SU-DHL-6 (cell line): Measurements from ENCODE around the gene COL1A1.

Experiments used
- H2AFZ ChIP-seq: fragments of 200-600 bp; sonication (generic); 2 replicates; pipeline ENCODE4 v1.6.1; 2014; ENCODE audit warnings: low read depth, mild to moderate bottlenecking, moderate library complexity, mixed read lengths, antibody characterized with exemption, low read length; ENCODE audit not compliant: severe bottlenecking
- H3F3A ChIP-seq: fragments of 200-600 bp; shearing (Covaris generic); 2 replicates; pipeline ENCODE4 v1.6.0; 2016; ENCODE audit warnings: antibody characterized with exemption, mild to moderate bottlenecking; ENCODE audit not compliant: insufficient read depth
- H3K27ac ChIP-seq: fragments of 200-600 bp; sonication (generic); 2 replicates; pipeline ENCODE4 v1.5.1; 2016; ENCODE audit warnings: low read depth, mild to moderate bottlenecking, low read length, moderate library complexity, mixed read lengths
- H3K27me3 ChIP-seq: fragments of 200-600 bp; sonication (generic), shearing (Covaris generic); 2 replicates; pipeline ENCODE4 v1.6.0; 2014; ENCODE audit warnings: mild to moderate bottlenecking, low read length
- H3K36me3 ChIP-seq: fragments of 200-600 bp; sonication (generic); 2 replicates; pipeline ENCODE4 v1.6.1; 2014; ENCODE audit warnings: mild to moderate bottlenecking, low read length, mixed read lengths
- H3K4me2 ChIP-seq: fragments of 300-600, 200-600 bp; shearing (Covaris generic), sonication (generic); 2 replicates; pipeline ENCODE4 v1.6.0; 2014; ENCODE audit warnings: low read length, low read depth, mild to moderate bottlenecking; ENCODE audit not compliant: poor library complexity, severe bottlenecking
- H3K4me3 ChIP-seq: fragments of 200-600 bp; sonication (generic); 2 replicates; pipeline ENCODE4 v1.5.1; 2014; ENCODE audit warnings: antibody characterized with exemption, low read length, mild to moderate bottlenecking, mixed read lengths; ENCODE audit not compliant: insufficient read depth, poor library complexity, severe bottlenecking
- H3K79me2 ChIP-seq: fragments of 200-600 bp; sonication (generic); 2 replicates; pipeline ENCODE4 v1.6.1; 2014; ENCODE audit warnings: mild to moderate bottlenecking, low read length, moderate library complexity; ENCODE audit not compliant: insufficient read depth
- H3K9ac ChIP-seq: fragments of 200-600 bp; sonication (generic); 2 replicates; pipeline ENCODE4 v1.7.0; 2014; ENCODE audit warnings: mild to moderate bottlenecking, low read length
- H3K9me2 ChIP-seq: fragments of 200-600 bp; sonication (generic); replicated peaks from 2 replicates; pipeline ENCODE4 v1.6.1; 2014; ENCODE audit warnings: low read length; ENCODE audit not compliant: insufficient read depth
- H3K9me3 ChIP-seq: fragments of 200-600 bp; sonication (generic); 2 replicates; pipeline ENCODE4 v1.6.1; 2014; ENCODE audit warnings: low read length, mixed read lengths; ENCODE audit not compliant: insufficient read depth
- H4K20me1 ChIP-seq: fragments of 200-600 bp; sonication (generic); 2 replicates; pipeline ENCODE4 v1.6.1; 2014; ENCODE audit warnings: low read depth, mild to moderate bottlenecking, antibody characterized with exemption, low read length, moderate library complexity, mixed read lengths
- EZH2phosphoT487 ChIP-seq: fragments of 200-600 bp; sonication (generic), shearing (Covaris generic); conservative IDR thresholded peaks from 2 replicates; pipeline ENCODE4 v1.6.1; 2018; ENCODE audit warnings: mild to moderate bottlenecking, antibody characterized with exemption, low read length, moderate library complexity, mixed read lengths
- TF ChIP-seq, protein P1 (sequence below): fragments of 200-600 bp; sonication (generic); IDR thresholded peaks from one replicate; pipeline ENCODE4 v1.5.1; 2017; ENCODE audit warnings: antibody characterized with exemption, mild to moderate bottlenecking, low read length, moderate library complexity; ENCODE audit not compliant: insufficient read depth, poor library complexity, severe bottlenecking

The COL1A1 gene

DNA sequence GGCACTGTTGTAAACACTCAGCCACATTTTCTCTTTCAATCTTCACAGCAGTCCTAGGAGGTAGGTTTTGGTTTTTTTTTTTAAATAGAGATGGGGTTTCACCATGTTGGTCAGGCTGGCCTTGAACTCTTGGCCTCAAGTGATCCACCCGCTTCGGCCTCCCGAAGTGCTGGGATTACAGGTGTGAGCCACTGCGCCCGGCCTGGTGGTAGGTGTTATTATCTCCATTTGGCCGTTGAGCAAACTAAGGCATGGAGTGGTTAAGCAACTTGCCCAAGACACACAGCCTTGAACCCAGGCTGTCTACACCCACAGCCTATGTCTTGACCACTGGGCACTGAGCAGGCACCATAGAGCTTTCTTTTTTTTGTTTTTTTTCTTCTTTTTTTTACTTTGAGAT lies 27.0 kb downstream of the COL1A1 start:
- no peaks in the 10 kb centered on the region for H3K36me3 ChIP-seq
- H2AFZ ChIP-seq, result no peak overlapping the region
- TF ChIP-seq, protein P1, sequence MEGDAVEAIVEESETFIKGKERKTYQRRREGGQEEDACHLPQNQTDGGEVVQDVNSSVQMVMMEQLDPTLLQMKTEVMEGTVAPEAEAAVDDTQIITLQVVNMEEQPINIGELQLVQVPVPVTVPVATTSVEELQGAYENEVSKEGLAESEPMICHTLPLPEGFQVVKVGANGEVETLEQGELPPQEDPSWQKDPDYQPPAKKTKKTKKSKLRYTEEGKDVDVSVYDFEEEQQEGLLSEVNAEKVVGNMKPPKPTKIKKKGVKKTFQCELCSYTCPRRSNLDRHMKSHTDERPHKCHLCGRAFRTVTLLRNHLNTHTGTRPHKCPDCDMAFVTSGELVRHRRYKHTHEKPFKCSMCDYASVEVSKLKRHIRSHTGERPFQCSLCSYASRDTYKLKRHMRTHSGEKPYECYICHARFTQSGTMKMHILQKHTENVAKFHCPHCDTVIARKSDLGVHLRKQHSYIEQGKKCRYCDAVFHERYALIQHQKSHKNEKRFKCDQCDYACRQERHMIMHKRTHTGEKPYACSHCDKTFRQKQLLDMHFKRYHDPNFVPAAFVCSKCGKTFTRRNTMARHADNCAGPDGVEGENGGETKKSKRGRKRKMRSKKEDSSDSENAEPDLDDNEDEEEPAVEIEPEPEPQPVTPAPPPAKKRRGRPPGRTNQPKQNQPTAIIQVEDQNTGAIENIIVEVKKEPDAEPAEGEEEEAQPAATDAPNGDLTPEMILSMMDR, result no peak
- TF ChIP-seq EZH2phosphoT487, result no peak
- no peaks in the 10 kb centered on the region for H3K9me3 ChIP-seq
- H3K9ac ChIP-seq, result no peak overlapping the region
- no peak overlapping the region for H3K27ac ChIP-seq
- no peaks in the 10 kb centered on the region for H3K79me2 ChIP-seq
- H4K20me1 ChIP-seq, result no peaks in the 10 kb centered on the region
- no peaks in the 10 kb centered on the region for H3F3A ChIP-seq
- H3K27me3 ChIP-seq, result no peaks in the 10 kb centered on the region
- H3K9me2 ChIP-seq, result no peaks in the 10 kb centered on the region
- no peak overlapping the region for H3K4me3 ChIP-seq
- no peak overlapping the region for H3K4me2 ChIP-seq

DNA sequence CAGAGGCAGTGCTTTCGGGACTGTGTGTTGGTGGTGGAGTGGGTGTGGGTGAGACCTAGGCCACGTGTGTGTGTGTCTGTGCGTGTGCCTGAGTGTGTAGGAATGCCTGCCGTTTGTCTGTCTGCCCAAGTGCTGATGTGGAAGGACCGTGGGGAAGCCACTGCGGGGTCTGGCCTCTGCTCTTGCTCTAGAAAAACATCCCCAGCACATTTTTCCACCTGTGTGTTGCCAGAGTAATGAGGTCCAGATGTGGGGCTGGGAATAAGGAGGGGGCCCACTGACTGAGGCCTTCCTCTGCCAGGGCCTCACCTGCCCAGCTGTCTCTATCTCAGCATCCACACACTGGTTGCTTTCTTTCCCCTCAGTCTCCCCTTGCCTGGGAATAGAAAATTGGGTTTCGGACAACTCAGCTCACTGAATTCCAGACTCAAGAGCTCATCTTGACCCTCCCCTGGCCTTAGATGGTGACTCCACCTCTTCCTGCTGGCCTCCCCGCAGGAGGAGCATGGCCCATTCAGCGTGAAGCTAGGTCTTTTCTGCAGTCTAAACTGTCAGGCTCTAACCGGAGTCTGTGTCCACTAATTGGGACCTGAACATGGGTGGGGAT lies 28.0 kb downstream of the COL1A1 start:
- Histone ChIP-seq H3K27ac (no peak overlapping the region), H2AFZ (no peak overlapping the region), H3K9me2 (no peaks in the 10 kb centered on the region), H3K79me2 (no peaks in the 10 kb centered on the region), H3K4me2 (no peak overlapping the region), H3F3A (no peaks in the 10 kb centered on the region), H3K9ac (no peak overlapping the region), H3K9me3 (no peaks in the 10 kb centered on the region), H4K20me1 (no peaks in the 10 kb centered on the region), H3K36me3 (no peaks in the 10 kb centered on the region), H3K27me3 (no peaks in the 10 kb centered on the region), H3K4me3 (no peak overlapping the region)
- TF ChIP-seq EZH2phosphoT487, result no peak
- TF ChIP-seq, protein P1, result no peak

DNA sequence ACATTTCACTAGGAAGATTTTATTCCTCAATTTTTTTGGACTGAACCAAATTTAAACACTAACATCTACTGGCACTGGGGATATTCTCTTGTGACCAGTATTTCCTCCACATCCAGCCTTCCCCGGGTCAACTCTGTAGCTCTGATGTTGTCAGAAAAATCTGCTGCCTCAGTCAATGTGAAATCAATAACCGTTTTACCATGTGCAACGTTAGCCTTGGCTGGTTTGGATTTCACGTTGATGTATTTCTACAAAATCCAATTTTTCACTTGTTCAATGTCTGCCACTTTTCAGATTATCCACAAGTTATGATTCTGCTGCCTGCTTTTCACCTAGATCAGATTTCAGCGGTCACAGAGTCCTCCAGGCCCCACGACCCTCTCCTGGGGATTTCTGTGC lies 28.5 kb downstream of the COL1A1 start:
- H3K79me2 ChIP-seq, result no peaks in the 10 kb centered on the region
- H2AFZ ChIP-seq, result no peak overlapping the region
- no peak overlapping the region for H3K4me3 ChIP-seq
- H3K9me3 ChIP-seq, result no peaks in the 10 kb centered on the region
- H3K4me2 ChIP-seq, result no peak overlapping the region
- H3K36me3 ChIP-seq, result no peaks in the 10 kb centered on the region
- no peak overlapping the region for H3K9ac ChIP-seq
- no peaks in the 10 kb centered on the region for H3K9me2 ChIP-seq
- H3K27me3 ChIP-seq, result no peaks in the 10 kb centered on the region
- H3K27ac ChIP-seq, result no peak overlapping the region
- no peak for TF ChIP-seq EZH2phosphoT487
- TF ChIP-seq, protein P1, result no peak
- H3F3A ChIP-seq, result no peaks in the 10 kb centered on the region
- no peaks in the 10 kb centered on the region for H4K20me1 ChIP-seq
